WI38 (cell line): Measurements from ENCODE around the gene SMG7.
"Not testable (repeated sequence)": the region's sequence is repeated elsewhere in the genome, so short reads cannot be mapped to it uniquely, and the experiment has no call there.

Experiments used
- H3K4me3 ChIP-seq: 2 replicates; pipeline ENCODE4 v1.5.1; 2011; ENCODE audit warnings: low read depth, mild to moderate bottlenecking, control low read depth, low read length
- CTCF ChIP-seq: IDR thresholded peaks from 2 replicates; pipeline ENCODE4 v1.5.1; 2012; ENCODE audit warnings: low read depth, mild to moderate bottlenecking, control low read depth, low read length

The SMG7 gene

DNA sequence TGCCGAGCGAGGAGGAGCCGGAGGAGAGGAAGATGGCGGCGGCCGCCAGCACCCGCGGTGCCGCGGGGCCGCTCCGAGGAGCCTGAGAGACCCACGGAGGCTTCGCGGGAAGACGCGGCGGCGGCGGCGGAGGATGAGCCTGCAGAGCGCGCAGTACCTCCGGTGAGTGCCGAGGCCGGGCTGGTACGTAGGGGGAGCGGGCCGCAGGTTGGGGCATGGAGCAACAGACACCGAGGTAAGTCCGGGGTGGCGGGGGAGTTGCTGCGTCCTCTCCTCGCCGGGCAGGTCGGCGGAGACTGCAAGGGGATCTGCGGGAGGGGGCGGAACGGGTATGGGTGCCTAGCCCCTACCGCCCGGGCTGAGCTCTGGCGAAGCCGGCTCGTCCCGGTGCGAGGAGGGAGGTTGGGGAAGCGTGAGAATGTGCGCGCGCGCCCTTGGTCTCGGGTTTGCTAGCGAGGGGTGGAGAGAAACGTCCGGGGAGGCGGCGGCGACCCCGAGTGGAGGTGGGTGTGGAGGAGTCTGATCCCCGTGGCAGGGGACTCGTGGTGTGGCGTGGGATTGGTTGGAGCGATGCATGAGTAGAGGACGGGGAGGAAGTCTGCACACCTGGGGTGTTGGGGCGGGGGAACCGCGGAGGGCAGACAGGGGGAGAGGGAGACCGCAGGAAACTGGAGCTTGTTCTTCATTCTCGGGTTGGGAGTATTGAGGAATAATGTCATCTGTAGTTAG is at the start of gene SMG7:
TSS of gene SMG7 (plus strand) at position 12 of the 729 bp plus-strand sequence. CDS start at position 134, 122 bp downstream.
- TF ChIP-seq CTCF: no peak
- peak within 1 kb of the TSS; percentile 86 for H3K4me3 ChIP-seq

DNA sequence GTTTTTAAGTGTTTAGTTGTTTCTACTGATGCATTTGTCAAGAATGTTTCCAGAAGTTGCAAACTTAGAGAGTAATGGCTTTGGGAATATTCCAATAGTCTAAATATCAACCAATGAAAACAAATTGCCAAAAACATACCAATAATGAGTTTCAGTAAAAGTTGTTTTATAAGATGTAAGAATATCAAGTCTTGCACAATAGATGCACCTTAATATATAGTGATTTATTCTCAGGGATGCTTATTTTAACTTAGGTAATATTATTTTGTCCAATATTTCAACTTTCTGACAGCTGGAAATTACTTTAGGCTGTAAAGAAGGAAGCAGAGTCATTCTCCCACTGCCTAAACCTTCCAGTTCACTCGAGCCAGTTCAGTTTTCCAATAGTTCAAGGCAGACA is 48.8 kb upstream of the SMG7 start:
- no peak for TF ChIP-seq CTCF
- H3K4me3 ChIP-seq: no peak overlapping the region

- H3K4me3 ChIP-seq: no peak overlapping the region
- no peak for TF ChIP-seq CTCF
These were observed 47.6 kb upstream of the SMG7 start for GRCh38 chr1:183424691-183425090.

DNA sequence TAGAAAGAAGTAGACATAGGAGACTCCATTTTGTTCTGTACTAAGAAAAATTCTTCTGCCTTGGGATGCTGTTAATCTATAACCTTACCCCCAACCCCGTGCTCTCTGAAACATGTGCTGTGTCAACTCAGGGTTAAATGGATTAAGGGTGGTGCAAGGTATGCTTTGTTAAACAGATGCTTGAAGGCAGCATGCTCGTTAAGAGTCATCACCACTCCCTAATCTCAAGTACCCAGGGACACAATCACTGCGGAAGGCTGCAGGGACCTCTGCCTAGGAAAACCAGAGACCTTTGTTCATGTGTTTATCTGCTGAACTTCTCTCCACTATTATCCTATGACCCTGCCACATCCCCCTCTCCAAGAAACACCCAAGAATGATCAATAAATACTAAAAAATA is 44.7 kb upstream of the SMG7 start:
- not testable (repeated sequence) for H3K4me3 ChIP-seq

DNA sequence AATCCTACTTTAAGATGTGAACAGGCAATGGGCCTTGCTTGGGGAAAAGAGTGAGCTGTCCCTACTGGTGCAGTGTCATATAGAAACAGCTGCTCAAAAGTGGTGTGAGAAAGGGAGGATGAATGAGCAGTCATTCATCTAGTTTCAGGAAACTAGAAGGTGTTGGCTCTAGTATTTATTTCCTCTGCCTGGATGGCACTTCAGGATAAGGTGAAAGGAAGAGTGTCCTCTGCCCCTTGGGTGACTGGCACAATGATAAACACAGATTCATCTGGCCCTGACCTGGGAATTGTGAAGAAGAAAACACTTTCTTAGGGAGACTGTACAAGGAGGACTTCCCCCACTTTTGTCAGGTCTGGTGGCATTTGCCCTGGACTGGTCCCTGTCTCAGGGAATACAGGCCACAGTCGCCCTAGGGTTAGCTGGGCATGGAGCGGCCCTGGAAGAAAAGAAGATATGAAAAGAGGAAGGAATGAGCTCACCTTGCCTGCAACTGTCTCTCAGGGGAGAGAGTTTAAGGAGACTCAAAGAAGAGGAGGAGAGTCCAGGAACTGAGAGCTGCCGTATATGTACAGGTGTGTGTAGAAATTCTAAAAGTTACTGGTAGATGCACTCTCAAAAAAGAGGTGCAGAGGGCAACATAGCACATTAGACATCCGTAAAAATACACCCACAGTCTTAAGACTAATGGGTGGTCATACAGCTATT is 40.3 kb upstream of the SMG7 start:
- no peak overlapping the region for H3K4me3 ChIP-seq
- no peak for TF ChIP-seq CTCF

DNA sequence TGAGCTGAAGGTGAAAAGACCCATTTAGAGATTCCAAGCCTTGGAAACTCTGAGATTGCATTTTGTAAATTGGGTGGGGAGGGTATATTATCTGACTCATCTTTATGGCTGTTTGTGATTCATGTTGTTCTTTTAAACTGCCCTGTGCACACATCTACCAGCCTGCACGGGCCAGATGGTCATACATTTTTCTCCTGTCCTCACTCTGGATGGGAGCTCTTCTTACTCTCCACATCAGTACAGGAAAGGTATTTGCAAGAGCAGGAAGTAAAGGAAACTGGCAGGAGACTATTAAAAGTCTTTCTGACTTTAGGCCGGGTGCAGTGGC is 39.8 kb upstream of the SMG7 start:
- no peak overlapping the region for H3K4me3 ChIP-seq
- TF ChIP-seq CTCF: no peak

GRCh38 chr1:183433703-183434102 is 38.6 kb upstream of the SMG7 start:
- H3K4me3 ChIP-seq: no peak overlapping the region
- TF ChIP-seq CTCF: no peak
